ENCODE results near the gene CEBPZ. TPM values are rescaled to one million over a fixed set of nuclear protein-coding genes. Genes with fewer than 3 reads are reported as not detected.

CEBPZ gene
- total RNA-seq, 1 experiment from 2014 or later, result 47.8 TPM

DNA sequence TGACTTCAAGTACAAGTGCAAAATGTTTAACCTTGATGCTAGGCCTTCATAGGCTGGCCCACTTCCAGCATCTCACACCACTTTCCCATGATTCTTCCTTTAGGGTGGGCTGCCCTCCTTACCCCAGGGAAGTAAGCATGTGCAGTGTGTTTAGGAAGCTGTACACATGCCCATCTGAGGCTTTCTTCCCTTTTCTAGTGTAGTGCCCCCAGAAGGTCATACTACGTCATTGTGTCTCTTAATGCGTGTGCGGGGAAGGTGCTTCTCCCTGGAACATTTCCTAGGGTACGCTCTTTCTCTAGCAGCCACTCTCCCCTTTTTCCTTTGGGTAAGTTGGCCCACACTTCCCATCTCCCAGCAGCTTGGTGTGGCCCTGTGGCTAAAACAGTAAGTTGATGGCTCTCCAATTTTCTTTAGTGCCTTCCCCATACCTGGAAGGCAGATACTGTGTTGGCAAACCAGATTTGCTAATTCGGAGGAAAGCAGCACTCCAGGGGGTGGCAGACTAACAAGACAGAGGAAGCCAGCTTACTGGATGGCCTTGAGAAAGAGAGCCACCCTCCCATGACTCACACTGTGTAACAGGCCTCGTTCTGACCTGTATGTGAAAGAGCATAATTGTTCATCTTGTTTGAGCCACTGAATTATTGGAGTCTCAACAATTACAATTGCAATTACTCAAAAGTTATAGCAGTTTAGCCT is 41.8 kb downstream of the CEBPZ start (continued):
- TF ChIP-seq, protein P1, sequence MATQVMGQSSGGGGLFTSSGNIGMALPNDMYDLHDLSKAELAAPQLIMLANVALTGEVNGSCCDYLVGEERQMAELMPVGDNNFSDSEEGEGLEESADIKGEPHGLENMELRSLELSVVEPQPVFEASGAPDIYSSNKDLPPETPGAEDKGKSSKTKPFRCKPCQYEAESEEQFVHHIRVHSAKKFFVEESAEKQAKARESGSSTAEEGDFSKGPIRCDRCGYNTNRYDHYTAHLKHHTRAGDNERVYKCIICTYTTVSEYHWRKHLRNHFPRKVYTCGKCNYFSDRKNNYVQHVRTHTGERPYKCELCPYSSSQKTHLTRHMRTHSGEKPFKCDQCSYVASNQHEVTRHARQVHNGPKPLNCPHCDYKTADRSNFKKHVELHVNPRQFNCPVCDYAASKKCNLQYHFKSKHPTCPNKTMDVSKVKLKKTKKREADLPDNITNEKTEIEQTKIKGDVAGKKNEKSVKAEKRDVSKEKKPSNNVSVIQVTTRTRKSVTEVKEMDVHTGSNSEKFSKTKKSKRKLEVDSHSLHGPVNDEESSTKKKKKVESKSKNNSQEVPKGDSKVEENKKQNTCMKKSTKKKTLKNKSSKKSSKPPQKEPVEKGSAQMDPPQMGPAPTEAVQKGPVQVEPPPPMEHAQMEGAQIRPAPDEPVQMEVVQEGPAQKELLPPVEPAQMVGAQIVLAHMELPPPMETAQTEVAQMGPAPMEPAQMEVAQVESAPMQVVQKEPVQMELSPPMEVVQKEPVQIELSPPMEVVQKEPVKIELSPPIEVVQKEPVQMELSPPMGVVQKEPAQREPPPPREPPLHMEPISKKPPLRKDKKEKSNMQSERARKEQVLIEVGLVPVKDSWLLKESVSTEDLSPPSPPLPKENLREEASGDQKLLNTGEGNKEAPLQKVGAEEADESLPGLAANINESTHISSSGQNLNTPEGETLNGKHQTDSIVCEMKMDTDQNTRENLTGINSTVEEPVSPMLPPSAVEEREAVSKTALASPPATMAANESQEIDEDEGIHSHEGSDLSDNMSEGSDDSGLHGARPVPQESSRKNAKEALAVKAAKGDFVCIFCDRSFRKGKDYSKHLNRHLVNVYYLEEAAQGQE (IDR thresholded peaks at IDR 0.05; ENCODE audit: low read depth), result no peak
- TF ChIP-seq ZFX (IDR thresholded peaks at IDR 0.05), result 0 out of 2 replicates have a peak, but pooled peaks have one; percentile 8
- no peak for TF ChIP-seq EZH2 (IDR thresholded peaks at IDR 0.05)
- TF ChIP-seq, protein P2, sequence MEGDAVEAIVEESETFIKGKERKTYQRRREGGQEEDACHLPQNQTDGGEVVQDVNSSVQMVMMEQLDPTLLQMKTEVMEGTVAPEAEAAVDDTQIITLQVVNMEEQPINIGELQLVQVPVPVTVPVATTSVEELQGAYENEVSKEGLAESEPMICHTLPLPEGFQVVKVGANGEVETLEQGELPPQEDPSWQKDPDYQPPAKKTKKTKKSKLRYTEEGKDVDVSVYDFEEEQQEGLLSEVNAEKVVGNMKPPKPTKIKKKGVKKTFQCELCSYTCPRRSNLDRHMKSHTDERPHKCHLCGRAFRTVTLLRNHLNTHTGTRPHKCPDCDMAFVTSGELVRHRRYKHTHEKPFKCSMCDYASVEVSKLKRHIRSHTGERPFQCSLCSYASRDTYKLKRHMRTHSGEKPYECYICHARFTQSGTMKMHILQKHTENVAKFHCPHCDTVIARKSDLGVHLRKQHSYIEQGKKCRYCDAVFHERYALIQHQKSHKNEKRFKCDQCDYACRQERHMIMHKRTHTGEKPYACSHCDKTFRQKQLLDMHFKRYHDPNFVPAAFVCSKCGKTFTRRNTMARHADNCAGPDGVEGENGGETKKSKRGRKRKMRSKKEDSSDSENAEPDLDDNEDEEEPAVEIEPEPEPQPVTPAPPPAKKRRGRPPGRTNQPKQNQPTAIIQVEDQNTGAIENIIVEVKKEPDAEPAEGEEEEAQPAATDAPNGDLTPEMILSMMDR (IDR thresholded peaks at IDR 0.05 in 2 of 3, conservative IDR thresholded peaks at IDR 0.05 in 1 of 3; ENCODE audit: borderline replicate concordance in 1 of 3, insufficient read depth in 1 of 3, low read depth in 2 of 3, low read length in 2 of 3), result 0 out of 6 replicates have a peak, but pooled peaks of 1 of the 3 experiments have one; percentile 8
- TF ChIP-seq EGR1 (IDR thresholded peaks at IDR 0.05; ENCODE audit: low read depth), result no peak
- peak; percentile 61 for TF ChIP-seq JUND (IDR thresholded peaks at IDR 0.05)
- TF ChIP-seq, protein P3, sequence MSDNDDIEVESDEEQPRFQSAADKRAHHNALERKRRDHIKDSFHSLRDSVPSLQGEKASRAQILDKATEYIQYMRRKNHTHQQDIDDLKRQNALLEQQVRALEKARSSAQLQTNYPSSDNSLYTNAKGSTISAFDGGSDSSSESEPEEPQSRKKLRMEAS (IDR thresholded peaks at IDR 0.05), result peak; percentile 41; the same call in 1 of the 2 replicates
- peak; percentile 50 for TF ChIP-seq SP1 (IDR thresholded peaks at IDR 0.05; ENCODE audit: low read depth)
- peak; percentile 77 for TF ChIP-seq SRF (IDR thresholded peaks at IDR 0.05; ENCODE audit: low read depth)
- TF ChIP-seq, protein P4, sequence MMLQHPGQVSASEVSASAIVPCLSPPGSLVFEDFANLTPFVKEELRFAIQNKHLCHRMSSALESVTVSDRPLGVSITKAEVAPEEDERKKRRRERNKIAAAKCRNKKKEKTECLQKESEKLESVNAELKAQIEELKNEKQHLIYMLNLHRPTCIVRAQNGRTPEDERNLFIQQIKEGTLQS (IDR thresholded peaks at IDR 0.05), result no peak
- peak; percentile 47; the same call in 1 of the 2 replicates for TF ChIP-seq SIN3A (IDR thresholded peaks at IDR 0.05; ENCODE audit: low read depth)
